Left forelimb (tissue), 1 donor: Measurements from ENCODE around the gene NOL9.
"Not testable (repeated sequence)": the region's sequence is repeated elsewhere in the genome, so short reads cannot be mapped to it uniquely, and the experiment has no call there.

Source experiments
- DNase-seq: peaks from one replicate; pipeline ENCODE4 v3.0.0-alpha.2; 2018; ENCODE audit warnings: low spot score

Gene NOL9

DNA sequence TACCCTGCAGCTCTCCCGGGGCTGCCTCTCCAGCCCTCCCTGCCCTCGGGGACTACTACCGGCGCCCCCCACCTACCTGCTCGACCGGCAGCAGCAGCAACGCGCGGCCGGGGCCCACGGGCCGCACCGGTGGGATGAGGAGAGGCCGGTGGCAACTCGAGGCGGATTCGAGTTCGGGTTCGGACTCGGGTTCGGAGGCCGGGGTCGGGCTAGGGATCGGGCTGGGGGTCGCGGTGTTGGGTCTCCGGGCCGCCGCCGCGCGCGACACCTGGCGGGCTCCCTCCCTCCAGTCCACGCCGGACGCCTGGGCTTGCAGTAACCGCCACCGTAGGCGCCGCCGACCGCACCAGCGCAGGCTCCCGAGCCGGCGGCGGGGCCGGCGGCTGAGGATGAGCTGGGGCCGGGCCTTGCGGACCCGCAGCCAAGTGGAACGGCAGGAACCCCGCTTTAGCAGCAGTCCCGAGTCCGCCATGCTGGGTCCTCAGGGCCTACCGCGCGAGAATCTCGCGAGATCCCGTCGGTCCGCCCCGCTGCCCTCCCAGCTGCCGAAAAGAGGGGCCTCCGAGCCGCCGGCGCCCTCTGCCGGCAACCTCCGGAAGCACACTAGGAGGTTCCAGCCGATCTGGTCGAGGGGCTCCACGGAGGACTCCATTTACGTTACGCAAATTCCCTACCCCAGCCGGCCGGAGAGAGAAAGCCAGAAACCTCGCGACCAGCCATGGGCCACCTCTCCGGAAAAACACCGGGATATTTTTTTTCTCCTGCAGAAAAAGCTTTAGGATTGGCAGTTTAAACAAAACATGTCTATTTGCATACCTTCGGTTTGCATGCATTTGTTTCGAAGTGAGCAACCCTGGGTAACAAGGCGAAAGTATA, at the start of gene NOL9:
Gene NOL9 (minus strand): TSS at position 483 of the 876 bp plus-strand sequence. CDS start 11 bp downstream, at position 472.
- DNase-seq, result peak; percentile 97

GRCh38 chr1:6603238-6603914, 49.1 kb upstream of the NOL9 start:
- peak; percentile 84 for DNase-seq

- peak; percentile 91 for DNase-seq
Observed at GRCh38 chr1:6602669-6603237, 48.4 kb upstream of the NOL9 start, which contains the start of gene KLHL21. KLHL21 (minus strand) TSS chr1:6602869; CDS start chr1:6602817, 52 bp downstream.

- peak; percentile 86 for DNase-seq
Observed at GRCh38 chr1:6601923-6602668, 47.8 kb upstream of the NOL9 start.

DNA sequence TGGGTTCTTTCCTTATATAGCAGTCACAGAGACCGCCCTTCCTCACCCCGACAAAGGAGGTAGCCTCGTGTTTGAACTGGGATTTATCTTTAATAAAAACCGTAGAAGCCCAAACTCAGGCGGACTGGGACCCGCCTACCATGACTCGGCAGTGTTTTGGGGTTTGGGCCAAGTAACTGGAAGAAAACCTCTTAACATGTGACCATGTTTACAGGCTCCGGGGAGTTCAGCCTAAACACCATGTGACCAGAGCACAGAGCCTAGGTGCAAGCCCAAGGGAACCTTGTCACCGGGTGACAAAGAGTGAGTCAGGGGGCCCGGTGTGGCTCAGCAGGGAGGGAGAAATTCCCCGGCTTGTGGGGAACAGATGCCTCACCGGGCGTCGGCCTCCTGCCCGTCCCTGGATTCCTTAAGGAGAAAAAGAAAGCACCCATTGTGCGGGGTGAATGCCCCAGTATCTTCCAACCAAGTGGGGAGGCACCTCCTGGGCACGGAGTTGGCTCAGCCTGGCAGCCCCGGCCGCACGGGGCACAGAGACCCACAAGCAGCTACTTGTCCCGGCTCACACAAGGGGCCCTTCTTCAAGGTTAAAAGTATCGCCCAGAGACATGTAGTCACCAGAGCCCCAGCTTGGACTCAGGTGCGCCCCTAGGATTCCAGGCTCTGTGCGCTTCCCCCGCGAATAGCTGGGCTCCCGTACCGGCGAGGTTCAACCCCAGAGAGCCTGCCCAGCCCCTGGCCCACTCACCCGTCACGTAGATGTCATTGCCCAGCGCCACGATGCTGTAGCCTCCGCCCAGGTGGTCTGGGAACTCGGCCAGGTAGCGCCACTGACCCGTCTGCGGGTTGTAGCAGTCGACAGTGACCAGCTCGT, 47.0 kb upstream of the NOL9 start:
- no peak for DNase-seq

DNA sequence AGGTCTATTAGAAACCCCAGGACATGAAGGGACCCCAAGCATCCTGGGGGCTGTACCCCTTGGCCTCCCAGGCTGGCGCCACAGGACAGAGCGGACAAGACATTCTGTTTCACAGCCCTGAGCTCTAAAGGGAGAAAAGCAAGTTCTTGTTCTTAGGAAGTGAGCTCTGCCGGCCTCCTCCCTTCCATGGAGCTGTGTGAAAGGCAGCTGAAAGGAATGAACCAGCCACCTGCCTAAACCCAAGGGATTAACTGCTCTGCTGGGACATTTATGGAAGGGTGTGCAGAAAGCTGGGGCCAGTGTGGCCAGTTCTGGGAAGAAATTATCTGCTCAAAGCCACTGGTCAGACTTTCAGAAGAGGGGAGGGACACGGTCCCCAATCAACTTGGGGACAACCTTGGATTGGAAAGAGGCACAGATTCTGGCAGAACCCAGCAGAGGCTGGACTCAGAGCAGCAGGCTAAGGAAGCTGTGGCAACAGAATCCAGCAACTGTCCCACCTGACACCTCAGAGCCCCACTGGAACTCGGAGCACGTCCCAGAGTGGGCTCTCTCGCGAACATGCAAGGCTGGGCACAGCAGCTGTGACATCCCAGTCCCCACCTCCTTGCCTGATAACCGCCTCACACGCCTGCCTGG, 46.2 kb upstream of the NOL9 start:
- no peak for DNase-seq

- not testable (repeated sequence) for DNase-seq
Observed at GRCh38 chr1:6599991-6600390, 45.7 kb upstream of the NOL9 start.

- no peak for DNase-seq
Observed at GRCh38 chr1:6599141-6599975, 45.0 kb upstream of the NOL9 start.

- DNase-seq, result no peak
Observed at GRCh38 chr1:6597777-6598131, 43.4 kb upstream of the NOL9 start.

DNA sequence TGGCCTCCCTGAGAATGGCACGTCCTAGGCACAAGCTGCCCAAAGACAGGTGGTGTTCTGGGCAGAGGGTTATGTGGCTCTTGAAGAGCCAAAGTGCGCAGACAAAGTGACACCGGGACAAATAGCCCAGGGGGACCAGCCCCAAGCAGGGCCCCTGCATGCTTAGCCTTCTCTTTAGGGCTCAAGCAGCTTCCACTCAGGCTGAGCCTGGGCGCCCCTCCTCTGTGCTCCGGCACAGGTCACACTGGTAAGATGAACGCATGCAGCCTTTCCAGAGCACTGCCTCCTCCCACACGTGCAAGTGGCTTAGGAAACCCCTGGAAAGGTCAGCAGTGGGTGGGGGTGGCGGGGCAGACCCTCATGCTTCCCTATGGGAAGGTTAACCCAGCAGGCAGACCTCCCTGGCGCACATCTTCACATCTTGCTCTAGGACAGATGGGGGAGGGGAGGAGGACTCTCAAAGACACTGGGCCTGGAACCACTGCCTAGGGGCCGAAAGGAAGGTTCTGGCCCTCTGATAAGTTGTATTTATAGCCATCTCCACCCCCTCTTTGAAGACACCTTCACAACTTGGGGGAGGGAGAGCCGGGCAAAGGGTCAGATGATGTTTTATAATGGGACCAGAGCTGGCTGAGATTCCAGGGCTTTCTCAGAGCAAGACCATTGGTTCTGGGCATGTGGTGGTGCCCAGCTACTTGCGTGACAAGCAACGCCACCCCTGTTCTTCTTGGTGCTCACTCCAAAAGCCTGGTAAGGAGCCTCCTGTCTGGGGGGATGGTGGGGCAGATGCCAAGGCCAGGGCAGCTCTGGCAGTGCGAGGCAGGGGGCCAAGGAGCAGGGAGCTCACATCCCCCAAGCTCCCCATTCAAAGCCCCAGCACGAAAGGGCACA, 42.8 kb upstream of the NOL9 start:
- DNase-seq, result no peak

DNA sequence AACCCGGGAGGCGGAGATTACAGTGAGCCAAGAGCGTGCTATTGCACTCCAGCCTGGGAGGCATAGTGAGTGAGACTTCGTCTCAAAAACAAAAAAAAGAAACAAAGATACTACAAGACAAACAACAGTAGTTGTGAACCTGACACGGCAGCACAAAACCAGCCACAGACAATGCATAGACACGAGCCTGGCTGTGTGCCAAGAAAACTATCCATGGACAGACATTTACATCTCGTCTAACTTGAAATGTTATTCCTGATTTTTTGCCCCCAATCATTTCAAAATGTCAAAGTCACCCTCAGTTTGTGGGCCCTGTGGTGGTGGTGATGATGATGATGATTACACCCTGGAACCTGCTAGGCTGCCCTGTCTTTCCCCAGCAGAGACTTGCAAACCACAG, 42.0 kb upstream of the NOL9 start:
- DNase-seq, result no peak

- no peak for DNase-seq
Observed at GRCh38 chr1:6594977-6595740, 40.8 kb upstream of the NOL9 start.

GRCh38 chr1:6593810-6594209, 39.5 kb upstream of the NOL9 start:
- no peak for DNase-seq

DNA sequence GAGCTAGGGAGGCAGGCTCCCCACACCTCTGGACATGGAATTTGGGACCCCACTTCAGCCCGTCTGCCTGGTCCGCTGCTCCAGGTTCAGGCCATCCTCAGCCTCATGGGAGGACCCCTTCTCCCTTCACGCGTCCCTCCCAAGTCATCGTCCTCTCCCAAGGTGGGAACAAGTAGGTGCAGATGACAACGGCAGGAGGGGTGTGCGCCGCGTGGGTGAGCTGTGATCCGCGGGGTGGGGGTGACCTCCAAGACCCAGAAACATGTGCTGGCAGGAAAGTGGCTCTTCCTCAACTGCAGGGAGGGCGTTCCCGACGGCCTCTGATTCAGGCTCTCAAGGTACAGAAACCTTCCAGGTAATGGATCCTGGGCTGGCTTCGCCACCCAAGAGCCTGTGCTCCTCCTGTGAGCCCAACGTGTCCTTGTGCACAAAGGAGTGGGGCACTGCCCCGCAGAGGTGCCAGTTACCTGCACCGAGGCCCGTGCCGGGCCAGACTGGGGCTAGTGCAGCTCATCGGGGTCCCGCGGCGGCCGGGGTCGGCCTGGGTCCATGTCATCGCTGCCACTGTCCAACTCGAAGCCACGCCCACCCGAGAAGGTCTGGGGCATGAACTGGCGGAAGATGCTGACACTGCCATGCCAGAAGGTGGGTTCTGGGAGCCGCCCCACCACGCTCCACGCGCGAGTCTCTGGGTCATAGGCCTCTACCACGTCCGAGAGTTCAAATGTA, 38.7 kb upstream of the NOL9 start:
- no peak for DNase-seq

DNA sequence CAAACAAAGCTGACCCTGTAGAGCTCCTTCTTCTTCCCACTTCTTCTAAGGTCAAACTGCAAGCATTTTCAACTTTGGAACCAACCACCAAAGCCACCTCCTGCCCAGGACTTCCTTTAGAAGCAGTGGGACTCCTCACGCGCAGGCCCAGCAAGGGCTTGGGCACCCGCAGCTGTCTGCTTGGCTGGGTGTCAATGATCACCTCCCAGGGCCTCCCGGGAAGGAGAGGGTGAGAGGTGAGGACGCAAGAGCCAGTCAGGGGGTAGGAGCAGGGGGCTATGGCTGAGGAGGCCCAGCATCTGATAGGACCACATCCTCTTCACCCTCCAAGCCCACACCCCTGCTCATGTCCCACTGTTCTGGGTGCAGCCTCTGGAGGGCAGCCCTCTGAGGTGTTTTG, 38.1 kb upstream of the NOL9 start:
- DNase-seq, result no peak

- DNase-seq, result no peak
Observed at GRCh38 chr1:6591644-6592043, 37.3 kb upstream of the NOL9 start.

DNA sequence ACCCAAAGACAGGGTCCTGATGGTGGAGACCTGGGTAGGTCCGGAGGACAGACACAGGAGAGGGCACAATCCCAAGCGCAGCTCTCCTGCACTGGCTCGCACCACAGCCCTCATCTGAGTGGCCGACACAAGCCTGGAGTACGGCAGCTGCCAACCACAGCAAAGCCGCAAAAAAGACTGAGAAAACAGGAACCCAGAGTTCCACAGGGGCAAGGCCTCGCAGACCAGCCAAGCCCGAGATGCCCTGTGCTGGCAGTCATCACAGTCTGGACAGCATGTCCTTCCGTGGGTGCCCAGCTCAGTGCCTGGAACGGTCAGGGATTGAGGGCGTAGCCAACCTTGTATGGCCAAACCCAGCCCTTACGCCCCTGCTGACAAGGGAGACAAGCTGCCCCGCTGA, 36.9 kb upstream of the NOL9 start:
- DNase-seq, result no peak
